Measurements from ENCODE around the gene FAM170B. TPM values are rescaled to one million over a fixed set of nuclear protein-coding genes. Genes with fewer than 3 reads are reported as not detected.

Gene FAM170B
- total RNA-seq, 1 donor from 2014 or later: not detected

GRCh38 chr10:49099046-49099445 is 34.8 kb downstream of the FAM170B start:
- ATAC-seq: no peak

- no peak for ATAC-seq
Measured at GRCh38 chr10:49096890-49097445, 36.9 kb downstream of the FAM170B start.

DNA sequence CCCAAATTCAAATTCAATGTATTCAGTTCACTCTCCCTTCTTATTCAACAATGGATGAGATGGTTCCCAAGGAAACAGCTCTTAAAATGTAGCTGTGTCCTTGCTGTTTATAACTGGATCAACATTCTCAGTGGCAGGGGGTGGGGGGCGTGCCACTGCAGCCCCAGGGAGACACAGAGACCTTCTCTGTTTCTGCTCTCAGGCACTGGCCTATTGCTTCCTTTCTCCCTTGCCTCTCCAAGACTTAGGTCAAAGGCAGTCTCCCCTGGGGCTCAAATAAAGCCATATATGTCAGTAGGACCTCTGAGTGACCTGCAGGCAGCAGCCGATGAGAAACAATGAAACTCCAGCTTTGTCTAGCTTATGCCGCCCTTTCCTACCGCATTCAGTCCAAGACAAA is 39.2 kb downstream of the FAM170B start:
- ATAC-seq: no peak

DNA sequence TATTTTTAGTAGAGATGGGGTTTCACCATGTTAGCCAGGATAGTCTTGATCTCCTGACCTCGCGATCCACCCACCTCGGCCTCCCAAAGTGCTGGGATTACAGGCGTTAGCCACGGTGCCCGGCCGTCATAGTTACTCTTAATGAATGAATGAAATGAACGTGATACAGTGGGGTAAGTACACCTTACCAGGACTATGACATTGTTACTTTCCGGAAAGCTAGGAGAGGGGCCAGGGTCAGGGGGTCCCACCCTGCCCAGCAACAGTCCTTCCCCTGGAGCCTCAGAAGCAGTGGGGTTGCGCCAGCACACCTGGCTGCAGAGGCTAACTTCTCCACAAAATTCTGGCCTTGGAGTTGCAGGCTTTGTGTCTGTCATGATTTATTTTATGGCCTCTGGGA is 39.9 kb downstream of the FAM170B start:
- no peak for ATAC-seq

DNA sequence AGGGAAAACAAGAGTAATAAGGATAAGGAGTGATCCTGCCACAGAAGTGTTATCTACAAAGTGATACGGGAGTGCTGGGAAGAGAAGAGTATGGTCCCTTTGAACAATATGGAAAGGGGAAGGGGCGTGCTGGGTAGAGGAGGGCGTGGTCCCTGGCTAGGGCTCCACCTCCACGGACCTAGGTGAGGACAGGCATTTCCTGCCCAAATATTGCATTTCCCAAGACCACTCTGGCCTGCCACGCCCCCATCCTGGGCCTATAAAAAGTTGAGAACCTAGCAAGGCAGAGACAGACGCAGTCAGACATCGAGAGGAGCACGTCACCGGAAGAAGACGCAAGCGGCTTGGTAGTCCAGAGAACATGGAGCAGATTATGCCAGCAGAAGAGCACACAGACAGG is 41.3 kb downstream of the FAM170B start:
- ATAC-seq: no peak

GRCh38 chr10:49091450-49092210 is 42.2 kb downstream of the FAM170B start:
- no peak for ATAC-seq

DNA sequence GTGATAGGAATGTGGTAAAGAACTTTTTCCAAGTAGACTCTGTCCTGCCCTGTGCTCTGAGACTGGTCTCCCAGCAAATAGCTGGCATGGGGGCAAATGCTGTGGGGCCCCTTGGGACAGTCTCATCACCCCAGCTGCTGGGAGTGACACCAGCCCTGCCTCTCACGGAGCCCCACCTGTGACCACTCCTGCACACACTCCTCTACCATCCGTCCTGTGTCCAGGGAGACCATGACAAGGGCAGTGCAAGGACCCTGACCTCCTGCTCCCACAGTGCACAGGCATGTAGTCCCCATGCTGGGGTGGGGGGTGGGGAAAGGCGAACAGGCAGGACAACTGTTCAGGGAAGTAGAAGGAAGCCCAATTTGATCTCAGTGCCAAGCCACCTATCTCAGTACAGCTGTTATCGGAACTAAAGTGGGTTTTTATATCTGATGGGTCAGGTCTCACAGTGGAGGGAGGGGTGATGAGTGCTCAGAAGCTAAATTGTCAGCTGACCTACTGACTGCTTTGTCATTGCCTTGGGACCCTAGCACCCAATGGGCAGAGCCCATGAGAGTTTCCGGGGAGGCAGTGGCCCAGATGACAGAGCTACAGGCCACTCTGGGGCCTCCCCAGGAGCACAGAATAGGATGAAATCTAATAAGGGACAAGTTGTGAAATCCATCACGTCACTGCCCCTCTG is 43.0 kb downstream of the FAM170B start:
- ATAC-seq: no peak

- no peak for ATAC-seq
Measured at GRCh38 chr10:49090189-49090575, 43.6 kb downstream of the FAM170B start.

- no peak for ATAC-seq
Measured at GRCh38 chr10:49089557-49090188, 44.1 kb downstream of the FAM170B start.

- ATAC-seq: no peak
Measured at GRCh38 chr10:49089152-49089551, 44.7 kb downstream of the FAM170B start.

DNA sequence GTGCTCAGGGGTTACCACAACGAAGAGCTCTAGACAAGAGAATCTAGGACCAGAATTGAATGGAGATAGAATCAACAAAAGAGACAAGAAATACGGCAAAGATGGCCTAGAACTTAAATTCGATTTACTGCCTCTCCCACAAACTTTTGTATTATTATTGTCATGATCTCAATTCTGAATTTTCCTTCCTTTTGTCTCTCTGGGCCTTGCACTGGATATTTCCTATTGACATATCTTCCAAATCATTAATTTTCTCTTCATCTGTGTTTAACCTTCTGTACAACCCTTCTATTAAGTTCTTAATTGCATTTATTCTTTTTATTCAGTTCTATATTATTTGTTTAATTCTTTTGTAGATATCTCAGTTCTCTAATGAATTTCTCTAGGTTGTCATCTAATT is 46.9 kb downstream of the FAM170B start:
- ATAC-seq: no peak

DNA sequence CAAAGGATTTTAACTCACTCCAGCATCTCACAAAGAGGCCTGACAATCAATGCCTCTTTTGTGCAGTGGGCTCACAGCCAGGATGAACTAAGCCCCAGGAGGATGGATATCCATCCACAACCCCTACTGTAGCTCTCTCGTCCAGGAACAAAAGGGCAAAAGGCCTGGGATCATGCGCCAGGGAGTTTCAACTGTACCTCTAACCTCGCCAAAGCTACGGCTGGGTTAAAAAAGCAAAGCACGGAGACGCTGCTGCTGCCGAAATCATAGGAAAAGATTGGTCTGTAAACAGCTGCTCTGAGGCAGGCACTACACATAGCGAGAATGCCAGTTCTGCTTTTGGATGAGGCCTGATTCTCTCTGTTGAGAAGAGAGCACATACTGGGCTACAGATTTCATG is 50.6 kb downstream of the FAM170B start:
- no peak for ATAC-seq

GRCh38 chr10:49082766-49083165 is 51.1 kb downstream of the FAM170B start:
- ATAC-seq: no peak

GRCh38 chr10:49081547-49082275 is 52.1 kb downstream of the FAM170B start:
- no peak for ATAC-seq

Other genes starting within 250 kb of the FAM170B start
- gene LRRC18, start 194.2 kb downstream of the FAM170B start, total RNA-seq: not detected
- gene VSTM4, start 18.5 kb downstream of the FAM170B start, total RNA-seq: 0.68 TPM
- 3.8 TPM for gene TMEM273, start 54.4 kb upstream of the FAM170B start, total RNA-seq
- not detected for gene C10orf71, start 165.1 kb upstream of the FAM170B start, total RNA-seq

Measured in esophagus mucosa (tissue), 1 donor.